ENCODE measurements around the gene GALNT8.

GALNT8 gene

DNA sequence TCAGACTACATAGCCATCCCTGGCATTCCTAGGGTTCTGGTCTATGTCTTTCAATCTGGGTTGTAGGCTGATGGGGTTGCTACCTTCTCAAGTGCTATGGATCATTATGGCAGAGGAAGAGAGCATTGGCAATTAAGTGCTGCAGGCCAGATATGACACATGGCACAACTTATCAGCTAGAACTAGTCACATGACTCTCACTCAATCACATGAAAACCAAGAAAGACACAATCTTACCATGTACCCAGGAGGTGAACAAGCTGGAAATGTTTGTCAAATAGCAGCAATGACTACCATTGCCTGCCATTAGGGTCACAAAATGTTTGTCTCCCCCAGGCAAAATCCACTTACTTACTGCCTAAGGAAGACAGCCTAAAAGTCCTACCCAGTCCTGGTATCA is 80.4 kb downstream of the GALNT8 start:
- DNase-seq: no peak

DNA sequence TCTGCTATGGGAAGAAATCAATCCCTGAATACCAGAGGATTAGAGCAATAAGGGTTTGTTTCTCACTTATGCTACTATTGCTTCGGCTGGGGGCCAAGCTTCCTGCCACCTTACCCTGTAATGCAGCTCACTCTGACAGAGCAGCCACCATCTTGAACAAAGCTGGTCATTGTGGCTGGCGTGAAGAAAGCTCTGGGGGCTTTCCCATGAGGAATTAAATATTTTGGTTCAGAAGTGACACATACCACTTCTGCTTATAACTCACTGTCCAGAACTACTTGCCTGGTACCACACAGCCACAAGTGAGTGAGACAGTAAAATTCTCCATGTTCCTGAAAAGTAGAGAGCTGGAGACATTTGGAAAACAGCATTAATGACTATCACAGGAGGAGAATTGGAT is 82.6 kb downstream of the GALNT8 start:
- DNase-seq: no peak

DNA sequence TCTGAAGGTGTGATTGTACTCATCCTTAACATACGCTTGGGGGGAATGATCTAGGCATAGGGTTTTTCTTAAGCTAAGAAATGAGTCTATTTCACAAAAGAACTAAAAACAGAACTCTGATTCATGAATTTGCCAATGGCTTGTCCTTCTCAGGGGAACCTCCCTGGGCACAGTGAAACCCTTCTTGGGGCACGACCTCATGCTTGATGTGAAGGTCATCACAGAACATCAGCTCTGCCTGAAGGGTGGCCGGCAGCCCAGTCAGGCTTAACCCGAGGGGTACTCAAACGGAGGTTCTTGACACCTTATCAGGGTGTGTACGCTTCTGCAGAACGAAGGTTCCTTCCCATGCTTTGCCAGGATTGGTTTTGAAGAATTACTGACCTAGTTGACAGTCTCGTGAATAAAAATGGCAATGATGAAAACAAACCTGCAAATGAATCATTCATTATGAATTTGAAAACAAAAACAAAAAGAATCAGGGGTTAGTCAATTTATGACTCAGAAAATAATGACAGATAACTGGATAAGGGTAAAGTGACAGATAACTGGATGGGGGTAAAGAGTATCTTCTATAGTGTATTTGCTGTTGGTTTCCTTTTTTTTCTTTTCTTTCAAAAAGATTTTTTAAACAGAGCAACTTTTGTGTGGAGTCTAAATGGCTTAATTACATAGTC is 86.4 kb downstream of the GALNT8 start:
- no peak for DNase-seq

DNA sequence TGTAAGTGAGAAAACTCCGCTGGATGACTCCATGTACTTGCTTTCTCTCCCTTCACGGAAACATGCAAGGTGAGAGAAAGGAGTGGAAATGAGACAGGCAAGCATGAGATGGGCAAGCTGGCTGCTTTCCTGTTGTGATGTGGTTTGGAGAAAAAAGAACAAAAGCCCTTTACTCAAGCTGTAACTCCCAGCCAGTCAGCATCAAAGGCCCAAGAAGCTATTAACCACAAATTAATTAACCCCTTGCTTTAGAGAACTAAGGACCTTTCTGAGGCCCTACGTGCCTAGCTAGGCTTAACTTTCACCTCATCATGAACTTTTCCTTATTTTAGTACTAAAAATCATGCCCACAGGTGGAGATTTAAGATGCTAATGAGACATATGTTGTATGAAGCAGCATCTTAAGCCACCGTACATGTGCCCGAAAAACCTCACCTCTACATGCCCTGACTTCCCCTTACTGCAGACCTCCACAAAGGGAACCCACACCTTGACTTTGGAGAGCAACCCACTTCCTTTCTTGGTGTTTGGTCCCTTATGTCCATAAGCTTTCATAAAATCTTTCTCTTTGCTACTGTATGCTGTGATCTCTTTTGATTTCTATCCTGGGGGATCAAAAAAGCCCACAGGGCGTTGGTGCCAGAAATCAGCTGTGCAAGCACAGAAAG is 87.0 kb downstream of the GALNT8 start:
- DNase-seq: no peak

DNA sequence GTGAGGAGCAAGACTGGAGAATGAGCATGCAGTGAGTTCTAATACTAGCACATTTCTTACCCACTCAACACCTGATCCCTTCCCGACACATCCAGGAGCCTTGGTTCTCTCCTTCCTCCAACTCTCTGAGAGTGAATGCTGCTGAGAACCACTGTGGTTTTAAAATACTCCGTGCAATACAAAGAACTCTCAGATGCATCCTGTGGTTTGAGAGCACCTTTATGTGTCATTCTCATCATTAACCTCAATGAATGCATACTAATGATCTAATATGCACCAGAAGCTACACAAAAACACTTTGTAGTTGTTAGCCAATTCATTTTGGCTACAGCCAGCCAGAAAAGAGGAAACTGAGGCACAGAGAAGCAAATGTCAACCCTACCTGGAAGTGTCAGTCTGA is 87.6 kb downstream of the GALNT8 start:
- no peak for DNase-seq

DNA sequence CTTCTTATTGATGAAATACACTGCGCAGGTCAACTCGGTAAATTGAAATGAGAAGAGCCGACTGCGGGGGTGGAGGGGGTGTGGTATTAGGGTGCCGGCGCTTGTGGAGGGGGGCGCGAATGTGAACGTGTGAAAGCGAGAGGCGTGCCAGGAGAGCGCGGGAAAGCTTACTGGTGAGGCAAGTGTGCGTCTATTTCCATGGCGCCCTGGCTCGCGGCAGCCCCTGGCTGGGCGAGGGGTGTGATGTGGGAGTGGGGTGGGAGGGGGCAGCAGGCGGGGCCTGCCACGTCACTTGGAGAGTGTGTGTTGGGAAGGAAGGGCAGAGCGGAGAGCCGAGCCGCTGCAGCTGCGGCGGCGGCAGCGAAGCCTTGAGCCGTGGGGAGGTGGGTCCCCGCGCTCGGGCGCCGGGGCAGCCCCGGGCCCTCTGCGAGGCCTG is 88.8 kb downstream of the GALNT8 start:
- DNase-seq: no peak

DNA sequence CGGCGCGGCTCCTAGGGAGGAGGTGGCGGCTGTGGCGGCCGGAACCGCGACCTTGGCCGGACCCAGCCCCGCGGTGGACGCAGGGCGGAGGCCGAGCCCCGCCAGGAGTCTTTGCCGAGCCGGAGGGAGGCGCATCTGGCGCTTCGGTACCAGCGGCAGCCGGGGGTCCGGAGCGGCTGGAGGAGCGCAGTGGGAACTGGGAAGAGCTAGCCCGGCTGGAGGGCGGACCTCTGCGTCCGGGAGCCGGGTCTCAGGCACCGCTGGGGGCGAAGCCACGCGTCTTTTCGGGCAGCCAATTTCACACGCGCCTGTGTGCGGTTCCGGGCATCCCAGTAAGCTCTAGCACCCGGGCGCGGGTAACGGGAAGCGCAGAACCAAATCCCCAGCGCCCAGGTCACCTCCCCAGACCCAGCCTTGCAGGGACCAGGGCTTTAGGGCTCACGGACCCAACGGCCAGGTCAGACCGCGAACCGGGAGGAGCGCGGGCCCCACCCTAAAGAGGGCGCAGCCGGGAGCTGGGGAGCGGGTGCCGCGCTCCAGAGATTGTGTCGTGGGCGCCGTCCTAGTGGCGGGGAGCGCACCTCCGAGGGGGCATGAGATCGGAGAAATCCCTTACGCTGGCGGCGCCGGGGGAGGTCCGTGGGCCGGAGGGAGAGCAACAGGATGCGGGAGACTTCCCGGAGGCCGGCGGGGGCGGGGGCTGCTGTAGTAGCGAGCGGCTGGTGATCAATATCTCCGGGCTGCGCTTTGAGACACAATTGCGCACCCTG is 89.4 kb downstream of the GALNT8 start:
- no peak for DNase-seq

DNA sequence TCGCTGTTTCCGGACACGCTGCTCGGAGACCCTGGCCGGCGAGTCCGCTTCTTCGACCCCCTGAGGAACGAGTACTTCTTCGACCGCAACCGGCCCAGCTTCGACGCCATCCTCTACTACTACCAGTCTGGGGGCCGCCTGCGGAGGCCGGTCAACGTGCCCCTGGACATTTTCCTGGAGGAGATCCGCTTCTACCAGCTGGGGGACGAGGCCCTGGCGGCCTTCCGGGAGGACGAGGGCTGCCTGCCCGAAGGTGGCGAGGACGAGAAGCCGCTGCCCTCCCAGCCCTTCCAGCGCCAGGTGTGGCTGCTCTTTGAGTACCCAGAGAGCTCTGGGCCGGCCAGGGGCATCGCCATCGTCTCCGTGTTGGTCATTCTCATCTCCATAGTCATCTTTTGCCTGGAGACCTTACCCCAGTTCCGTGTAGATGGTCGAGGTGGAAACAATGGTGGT is 90.0 kb downstream of the GALNT8 start:
- no peak for DNase-seq

DNA sequence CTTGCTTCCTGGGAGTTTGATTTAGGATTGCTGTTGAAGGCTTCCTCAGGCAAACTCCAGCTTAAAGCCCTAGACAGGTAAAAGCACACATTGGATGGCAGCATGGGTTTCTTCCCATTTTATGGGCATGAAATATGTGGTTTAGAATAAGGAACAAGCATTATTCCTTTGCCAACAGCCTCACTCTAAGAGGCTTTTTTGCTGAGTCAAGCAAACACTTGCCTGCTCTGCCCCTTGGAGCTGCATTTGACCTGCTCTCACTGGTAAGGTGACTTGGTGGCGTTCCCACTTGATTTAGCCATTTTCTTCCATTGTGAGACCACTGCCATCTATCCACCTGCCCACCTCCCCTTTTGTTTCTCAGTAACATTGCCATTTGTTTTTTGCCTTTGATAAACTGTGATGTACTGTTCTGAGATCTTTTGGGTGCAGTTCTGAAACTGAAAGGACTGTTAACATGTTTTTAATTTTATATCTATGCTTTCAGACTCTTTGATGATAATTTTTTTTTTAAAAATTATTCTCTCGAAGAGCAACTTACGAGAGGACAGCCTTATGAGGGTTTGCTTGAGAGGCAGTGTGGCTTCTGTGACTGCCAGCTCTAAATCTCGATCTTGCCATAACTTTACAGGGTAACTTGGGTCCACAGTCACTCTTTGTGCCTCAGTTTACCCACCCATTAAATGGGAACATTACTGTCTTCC is 92.6 kb downstream of the GALNT8 start:
- no peak for DNase-seq

DNA sequence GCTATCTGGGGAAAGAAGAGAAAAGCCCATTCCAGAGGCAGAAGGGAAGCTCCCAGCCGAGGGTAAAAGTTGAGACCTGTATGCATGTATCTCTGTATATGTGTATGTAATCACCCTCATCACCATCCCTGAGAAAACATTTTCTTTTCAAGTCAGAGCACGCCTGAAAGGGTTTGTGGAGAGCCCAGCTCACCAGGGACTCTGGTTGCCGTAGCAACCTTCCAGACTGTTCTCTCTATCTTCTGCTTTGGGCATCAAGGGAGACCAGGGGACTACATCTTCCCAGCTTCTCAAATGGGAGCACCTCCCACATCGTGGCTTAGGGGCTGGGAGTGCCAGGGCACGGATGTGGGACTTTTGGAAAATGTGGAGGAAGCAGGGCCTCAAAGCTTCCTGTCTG is 93.5 kb downstream of the GALNT8 start:
- no peak for DNase-seq

DNA sequence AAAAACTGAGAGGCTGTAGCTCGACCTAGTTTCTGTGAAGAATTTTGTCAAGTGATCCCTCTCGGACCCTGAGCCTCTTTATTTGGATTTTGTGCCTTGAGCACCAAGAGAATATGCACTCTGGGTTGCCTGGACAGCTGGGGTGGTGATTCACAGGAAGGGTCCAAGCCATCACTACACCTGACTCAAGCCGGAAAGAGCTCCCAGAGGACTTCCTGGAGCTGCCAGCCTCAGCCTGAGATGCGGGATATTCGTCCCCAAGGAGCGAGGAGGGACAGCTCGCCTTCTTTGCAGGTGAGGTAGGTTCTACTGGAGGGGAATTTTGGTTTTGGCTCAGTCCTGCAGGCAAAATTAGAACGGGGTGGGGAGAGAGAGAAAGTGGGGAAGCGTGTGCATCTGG is 94.3 kb downstream of the GALNT8 start:
- DNase-seq: no peak

DNA sequence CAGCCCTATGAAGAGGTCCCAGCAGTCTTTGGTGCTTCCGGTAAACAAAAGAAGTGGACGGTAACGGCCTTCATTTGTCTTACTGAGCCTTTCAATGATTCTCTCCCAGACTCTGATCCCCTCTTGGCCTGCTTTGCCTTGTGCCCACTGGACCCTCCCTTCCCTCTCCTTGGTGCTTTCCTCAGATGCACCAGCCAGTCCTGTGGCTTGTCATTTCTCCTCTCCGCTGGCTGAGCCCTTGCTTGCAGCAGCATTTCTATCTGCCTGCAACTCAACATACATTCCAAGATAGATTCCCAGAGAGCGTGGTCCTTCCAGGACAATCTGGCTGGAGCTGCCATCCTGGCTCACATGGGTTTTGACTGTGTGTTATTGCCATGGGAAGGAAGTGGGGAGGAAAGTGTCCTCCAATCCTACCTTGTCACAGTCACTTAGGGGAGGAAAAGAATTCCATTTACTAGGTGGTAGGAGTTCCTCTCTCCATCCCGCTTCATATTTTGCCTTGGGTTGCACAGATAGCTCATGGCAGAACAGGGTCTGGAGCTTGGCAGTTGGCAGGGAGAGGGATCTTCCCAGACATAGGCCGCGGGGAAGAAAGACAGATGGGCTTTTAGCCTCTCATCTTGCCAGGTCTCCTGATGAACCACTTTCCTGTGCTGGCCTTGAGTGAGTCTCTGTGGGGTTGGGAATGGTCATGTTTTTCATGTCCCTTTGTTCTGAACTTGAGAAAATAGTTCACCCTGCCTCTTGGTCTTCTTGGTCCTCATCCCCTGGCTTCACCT is 96.7 kb downstream of the GALNT8 start:
- no peak for DNase-seq

DNA sequence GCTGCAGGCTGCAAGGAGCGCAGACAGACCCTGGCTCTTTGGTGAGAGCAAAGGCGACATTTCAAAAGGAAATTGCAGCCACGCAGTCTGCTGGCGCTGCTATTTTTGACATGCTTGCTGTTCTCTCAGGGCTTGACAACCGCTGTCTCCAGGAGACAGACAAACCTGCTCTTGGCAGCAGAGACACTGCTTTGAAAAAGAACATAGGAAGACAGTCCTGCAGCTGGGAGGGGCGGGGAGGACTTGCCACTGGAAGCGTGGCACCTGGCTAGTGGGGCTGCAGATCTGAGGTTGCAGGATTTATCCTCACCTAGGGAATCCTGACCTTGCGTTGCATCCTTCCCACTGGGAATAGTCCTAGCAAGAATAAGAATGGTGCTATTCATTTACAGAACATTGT is 97.7 kb downstream of the GALNT8 start:
- DNase-seq: no peak

DNA sequence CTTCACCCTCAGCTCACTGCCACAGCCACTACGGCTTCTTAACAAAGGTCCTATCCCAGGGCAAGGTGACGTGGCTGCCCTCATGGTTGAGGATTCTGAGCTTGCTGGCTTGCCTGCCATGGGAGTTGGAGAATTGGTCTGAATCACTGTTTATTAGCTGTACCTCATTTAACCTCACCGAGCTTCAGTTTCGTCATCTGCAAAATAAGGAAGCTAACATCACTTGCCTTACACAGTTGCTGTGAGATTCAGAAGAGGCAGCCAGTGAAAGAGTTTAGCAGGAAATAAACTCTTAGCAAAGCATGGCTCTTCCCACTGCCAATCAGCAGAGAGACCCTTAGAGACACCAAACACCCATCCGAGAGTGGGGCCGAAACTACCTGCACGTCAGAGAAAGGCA is 99.5 kb downstream of the GALNT8 start:
- DNase-seq: peak; percentile 33 to 55

DNA sequence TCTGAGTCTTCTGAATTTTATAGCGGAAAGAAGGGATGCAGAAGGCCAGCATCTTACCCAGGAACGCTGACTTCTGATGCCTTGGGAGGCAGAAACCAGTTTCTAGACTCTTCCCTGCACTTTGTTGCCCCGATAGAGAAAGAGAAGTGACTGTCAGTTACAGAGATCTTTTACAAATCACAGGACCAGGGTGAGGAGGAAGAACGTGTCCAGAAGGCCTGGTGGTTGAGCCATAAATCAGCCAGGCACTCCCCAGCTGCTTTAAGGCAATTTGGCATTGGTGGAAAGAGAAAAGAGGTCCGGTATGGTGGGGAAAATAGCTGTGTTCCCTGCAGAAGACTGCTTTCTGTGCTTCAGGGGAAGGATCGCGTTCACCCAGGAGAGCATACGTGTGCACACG is 100.8 kb downstream of the GALNT8 start:
- peak in 1 of 2 experiments; percentile 0 for DNase-seq

All from Kasumi-1 (cell line).